Uterus (tissue), 4 donors: ENCODE data around the gene GATAD2A. TPM values are rescaled to one million over a fixed set of nuclear protein-coding genes. Genes with fewer than 3 reads are reported as not detected.
A peak's percentile ranks its signal among the peaks of the same experiment; 100 is the strongest.

Experiments
- DNase-seq, 2 donors: peaks; one replicate each; pipeline ENCODE4 v3.0.0-alpha.2; 2019 to 2020
- H3K27ac ChIP-seq, 2 donors: fragments of 200-600 bp; sonication (generic); 1 replicate in 1 of 2; 2 replicates in 1 of 2; pipeline ENCODE4 v1.5.1; 2016 to 2018
- H3K27me3 ChIP-seq, 2 donors: fragments of 200-600 bp; sonication (generic); one replicate each; pipeline ENCODE4 v1.5.1; 2018 to 2019; ENCODE audit warnings: control low read depth in 1 of 2
- H3K36me3 ChIP-seq, 2 donors: fragments of 200-600 bp; sonication (generic); one replicate each; pipeline ENCODE4 v1.5.1; 2019; ENCODE audit warnings: control low read depth in 1 of 2
- H3K4me1 ChIP-seq, 2 donors: fragments of 200-600 bp; sonication (generic); one replicate each; pipeline ENCODE4 v1.5.1; 2018 to 2019; ENCODE audit warnings: control low read depth in 1 of 2
- H3K4me3 ChIP-seq, 2 donors: fragments of 200-600 bp; sonication (generic); 1 replicate in 1 of 2; 2 replicates in 1 of 2; pipeline ENCODE4 v1.5.1; 2018 to 2019; ENCODE audit warnings: mild to moderate bottlenecking in 1 of 2
- H3K9me3 ChIP-seq, 2 donors: fragments of 200-600 bp; sonication (generic); one replicate each; pipeline ENCODE4 v1.5.1; 2019; ENCODE audit warnings: control low read depth in 1 of 2
- POLR2A ChIP-seq, 2 donors: fragments of 450-650 bp; IDR thresholded peaks; one replicate each; pipeline ENCODE4 v1.6.1; 2016; ENCODE audit warnings: antibody characterized with exemption in 2 of 2, mild to moderate bottlenecking in 1 of 2, moderate library complexity in 1 of 2
- intact Hi-C: fragments of 100-400 bp; cut with DNase I; formaldehyde crosslinking; loops from one replicate; pipeline ENCODE4 v1.15.1; 2023; ENCODE audit warnings: low total_unique reads
- total RNA-seq, 4 donors: library from RNA; depleted of rRNA in 3 of 4; stranded (reverse); fragments of >200 nt in 3 of 4; gene quantifications; one replicate each; pipeline versions ENCODE4 v1.1.0 to v1.2.4, GENCODE V29; 2014 to 2023
- TF ChIP-seq, protein P1 (sequence below), 4 experiments: fragments of 200-600 bp in 2 of 4; fragments of 450-650 bp in 2 of 4; sonication (generic) in 2 of 4; IDR thresholded peaks; one replicate each; pipeline ENCODE4 v1.5.1; 2016 to 2019; ENCODE audit warnings: antibody characterized with exemption in 4 of 4, mild to moderate bottlenecking in 2 of 4, moderate library complexity in 1 of 4
- donor health status: DM: yes; HTN: yes; CAD: no.

Gene GATAD2A
- total RNA-seq, 4 donors from 2014 or later, result 9.7 to 65.1 (median 22.3) TPM

DNA sequence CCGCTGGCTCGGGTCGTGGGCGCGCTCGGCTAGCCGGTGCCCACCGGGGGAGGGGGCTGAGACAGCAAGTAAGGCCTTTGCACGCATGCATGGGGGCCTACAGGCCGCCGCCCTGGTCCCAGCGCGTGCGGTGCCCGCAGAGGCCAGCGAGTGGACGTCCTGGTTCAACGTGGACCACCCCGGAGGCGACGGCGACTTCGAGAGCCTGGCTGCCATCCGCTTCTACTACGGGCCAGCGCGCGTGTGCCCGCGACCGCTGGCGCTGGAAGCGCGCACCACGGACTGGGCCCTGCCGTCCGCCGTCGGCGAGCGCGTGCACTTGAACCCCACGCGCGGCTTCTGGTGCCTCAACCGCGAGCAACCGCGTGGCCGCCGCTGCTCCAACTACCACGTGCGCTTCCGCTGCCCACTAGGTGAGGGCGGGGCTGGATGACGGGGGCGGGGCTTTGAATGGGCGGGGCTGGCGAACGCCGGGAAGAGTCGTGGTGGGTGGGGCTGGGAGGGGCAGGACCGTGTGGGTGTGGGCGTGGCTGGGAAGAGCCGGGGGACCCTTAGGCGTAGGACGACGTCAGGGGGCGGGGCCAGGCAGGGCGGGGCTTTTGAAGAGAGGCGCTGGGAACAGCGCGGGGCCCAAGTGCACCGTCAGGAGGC, 134.7 kb downstream of the GATAD2A start:
- Histone ChIP-seq H3K36me3 (no peaks in the 10 kb centered on the region), H3K27me3 (peaks cover 19 to 25% of the 10 kb centered on the region in 2 donors), H3K27ac (no peak overlapping the region), H3K4me1 (peaks cover 0 to 17% of the 10 kb centered on the region in 2 donors), H3K9me3 (no peaks in the 10 kb centered on the region), H3K4me3 (no peak overlapping the region)
- TF ChIP-seq POLR2A (IDR thresholded peaks at IDR 0.05), result no peak
- TF ChIP-seq, protein P1, sequence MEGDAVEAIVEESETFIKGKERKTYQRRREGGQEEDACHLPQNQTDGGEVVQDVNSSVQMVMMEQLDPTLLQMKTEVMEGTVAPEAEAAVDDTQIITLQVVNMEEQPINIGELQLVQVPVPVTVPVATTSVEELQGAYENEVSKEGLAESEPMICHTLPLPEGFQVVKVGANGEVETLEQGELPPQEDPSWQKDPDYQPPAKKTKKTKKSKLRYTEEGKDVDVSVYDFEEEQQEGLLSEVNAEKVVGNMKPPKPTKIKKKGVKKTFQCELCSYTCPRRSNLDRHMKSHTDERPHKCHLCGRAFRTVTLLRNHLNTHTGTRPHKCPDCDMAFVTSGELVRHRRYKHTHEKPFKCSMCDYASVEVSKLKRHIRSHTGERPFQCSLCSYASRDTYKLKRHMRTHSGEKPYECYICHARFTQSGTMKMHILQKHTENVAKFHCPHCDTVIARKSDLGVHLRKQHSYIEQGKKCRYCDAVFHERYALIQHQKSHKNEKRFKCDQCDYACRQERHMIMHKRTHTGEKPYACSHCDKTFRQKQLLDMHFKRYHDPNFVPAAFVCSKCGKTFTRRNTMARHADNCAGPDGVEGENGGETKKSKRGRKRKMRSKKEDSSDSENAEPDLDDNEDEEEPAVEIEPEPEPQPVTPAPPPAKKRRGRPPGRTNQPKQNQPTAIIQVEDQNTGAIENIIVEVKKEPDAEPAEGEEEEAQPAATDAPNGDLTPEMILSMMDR (IDR thresholded peaks at IDR 0.05), result no peak
- DNase-seq, result peak; percentile 33
- intact Hi-C loops, result no loop called here

DNA sequence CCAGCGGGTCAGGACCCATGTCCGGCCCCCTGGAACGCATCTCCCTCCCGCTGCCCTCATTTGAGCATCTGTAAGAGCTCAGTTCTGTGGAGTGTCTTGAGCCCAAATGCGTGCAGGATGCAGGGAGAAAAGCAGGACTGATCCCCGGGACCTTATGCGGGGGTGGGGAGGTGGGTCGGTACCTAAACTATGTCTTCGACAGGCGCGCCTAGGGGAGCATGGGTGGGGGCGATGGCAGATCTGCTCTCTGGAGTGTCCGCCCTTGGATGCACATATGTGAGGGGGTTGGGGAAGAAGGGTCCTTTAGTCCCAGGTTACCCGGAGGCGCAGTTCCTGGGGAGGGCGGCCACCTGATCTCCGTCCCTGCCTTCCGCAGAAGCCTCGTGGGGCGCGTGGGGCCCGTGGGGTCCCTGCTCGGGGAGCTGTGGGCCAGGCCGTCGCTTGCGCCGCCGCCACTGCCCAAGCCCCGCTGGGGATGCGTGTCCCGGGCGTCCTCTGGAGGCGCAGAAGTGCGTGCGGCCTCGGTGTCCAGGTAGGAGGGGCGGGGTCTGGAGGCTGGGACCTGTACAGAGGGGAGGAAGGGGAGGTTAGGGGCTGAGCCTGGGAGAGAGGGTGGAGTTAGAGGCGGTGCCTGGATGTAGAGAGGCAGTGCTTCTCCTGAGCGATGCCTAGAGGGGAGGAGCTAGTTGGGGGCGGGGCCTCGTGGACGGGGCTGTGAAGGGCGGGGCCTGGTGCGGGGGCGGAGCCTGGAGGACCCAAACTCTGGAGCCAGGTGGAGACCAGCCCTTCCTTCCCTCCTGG, 135.4 kb downstream of the GATAD2A start:
- Histone ChIP-seq H3K36me3 (no peaks in the 10 kb centered on the region), H3K4me1 (peaks cover 0 to 17% of the 10 kb centered on the region in 2 donors), H3K9me3 (no peaks in the 10 kb centered on the region), H3K27me3 (peaks cover 19 to 25% of the 10 kb centered on the region in 2 donors), H3K27ac (no peak overlapping the region), H3K4me3 (no peak overlapping the region)
- DNase-seq, result no peak
- intact Hi-C loops, result no loop called here
- TF ChIP-seq, protein P1 (IDR thresholded peaks at IDR 0.05), result no peak
- TF ChIP-seq POLR2A (IDR thresholded peaks at IDR 0.05), result no peak

DNA sequence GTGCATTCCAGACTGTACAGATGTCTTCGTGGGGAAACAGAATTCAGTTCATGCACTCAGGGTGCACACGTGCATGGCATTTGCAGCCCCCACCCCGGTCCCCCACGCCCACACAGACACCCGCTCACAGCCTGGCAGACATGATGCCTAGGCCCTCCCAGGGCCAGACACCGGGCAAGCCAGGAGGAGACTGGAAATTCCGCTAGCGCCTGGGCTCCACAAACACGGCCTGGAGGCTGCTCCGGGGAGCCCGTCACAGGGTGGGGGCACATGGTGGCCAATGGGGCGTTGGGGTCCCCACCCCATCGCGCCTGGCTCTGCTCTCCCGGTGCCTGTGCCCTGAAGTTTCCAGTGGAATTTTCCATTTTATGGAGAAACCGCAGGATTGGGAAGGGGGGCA, 136.1 kb downstream of the GATAD2A start:
- intact Hi-C loops, result no loop called here
- TF ChIP-seq, protein P1 (IDR thresholded peaks at IDR 0.05), result no peak
- TF ChIP-seq POLR2A (IDR thresholded peaks at IDR 0.05), result no peak
- H3K27me3 ChIP-seq, result peaks cover 19 to 25% of the 10 kb centered on the region in 2 donors

DNA sequence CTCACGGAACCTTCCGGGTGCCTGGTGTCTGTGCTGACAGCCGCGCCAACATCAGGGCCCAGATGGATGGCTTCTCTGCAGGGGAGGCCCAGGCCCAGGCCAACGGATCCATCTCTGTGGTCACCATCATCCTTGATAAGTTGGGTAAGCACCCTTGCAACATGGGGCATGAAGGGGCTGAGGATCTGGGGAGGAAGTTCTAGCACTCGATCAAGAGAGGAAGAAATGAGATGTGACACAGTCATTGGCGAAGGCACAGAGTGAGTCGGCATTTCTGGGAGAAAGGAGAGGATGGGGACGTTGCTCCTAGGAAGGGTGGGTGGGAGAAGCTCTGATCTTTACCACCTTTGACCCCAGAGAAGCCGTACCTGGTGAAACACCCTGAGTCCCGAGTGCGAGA, 137.0 kb downstream of the GATAD2A start:
- no peak for DNase-seq
- TF ChIP-seq POLR2A (IDR thresholded peaks at IDR 0.05), result no peak
- TF ChIP-seq, protein P1 (IDR thresholded peaks at IDR 0.05), result no peak
- peaks cover 19 to 25% of the 10 kb centered on the region in 2 donors for H3K27me3 ChIP-seq
- peaks cover 0 to 17% of the 10 kb centered on the region in 2 donors for H3K4me1 ChIP-seq
- no peaks in the 10 kb centered on the region for H3K9me3 ChIP-seq
- no peak overlapping the region for H3K4me3 ChIP-seq
- intact Hi-C loops, result no loop called here
- no peak overlapping the region for H3K27ac ChIP-seq
- no peaks in the 10 kb centered on the region for H3K36me3 ChIP-seq

More for the DNA sequence above, 136.1 kb downstream of the GATAD2A start:
- Histone ChIP-seq H3K9me3 (no peaks in the 10 kb centered on the region), H3K27ac (no peak overlapping the region), H3K4me3 (no peak overlapping the region), H3K4me1 (peaks cover 0 to 17% of the 10 kb centered on the region in 2 donors), H3K36me3 (no peaks in the 10 kb centered on the region)
- DNase-seq, result no peak

DNA sequence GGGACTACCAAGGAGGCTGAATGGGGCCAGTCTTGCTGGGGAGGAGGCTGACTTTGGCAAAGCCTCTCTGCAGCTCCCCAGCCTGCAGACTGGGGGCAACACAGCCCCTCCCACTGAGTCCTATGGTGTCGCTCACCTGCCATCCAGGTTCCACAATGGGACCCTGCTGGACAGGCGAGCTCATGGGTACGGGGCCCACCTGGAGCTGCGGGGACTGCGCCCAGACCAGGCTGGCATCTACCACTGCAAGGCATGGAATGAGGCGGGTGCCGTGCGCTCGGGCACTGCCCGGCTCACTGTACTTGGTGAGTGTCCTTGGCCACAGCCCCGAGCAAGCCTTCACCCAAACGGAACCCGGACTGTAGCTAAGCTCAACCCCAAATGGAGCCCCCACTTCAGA, 137.6 kb downstream of the GATAD2A start:
- Histone ChIP-seq H3K9me3 (no peaks in the 10 kb centered on the region), H3K36me3 (no peaks in the 10 kb centered on the region), H3K4me1 (peaks cover 0 to 16% of the 10 kb centered on the region in 2 donors), H3K27me3 (peaks cover 19 to 22% of the 10 kb centered on the region in 2 donors), H3K4me3 (no peak overlapping the region), H3K27ac (no peak overlapping the region)
- DNase-seq, result no peak
- TF ChIP-seq, protein P1 (IDR thresholded peaks at IDR 0.05), result no peak
- no peak for TF ChIP-seq POLR2A (IDR thresholded peaks at IDR 0.05)
- intact Hi-C loops, result no loop called here
